Neural cell (in vitro differentiated cells): ENCODE data around the gene HHIPL2. TPM values are rescaled to one million over a fixed set of nuclear protein-coding genes. Genes with fewer than 3 reads are reported as not detected.

Experiments used
- H2AFZ ChIP-seq: fragments of 200-600, 300-800 bp; sonication (generic), shearing (Covaris generic); 2 replicates; pipeline ENCODE4 v1.6.0; 2014; ENCODE audit warnings: low read depth, mild to moderate bottlenecking, antibody characterized with exemption, low read length, moderate library complexity
- H3F3A ChIP-seq: fragments of 200-600 bp; shearing (Covaris generic); 2 replicates; pipeline ENCODE4 v1.6.1; 2016; ENCODE audit warnings: mild to moderate bottlenecking, moderate library complexity, mixed read lengths, antibody characterized with exemption, low read length; ENCODE audit not compliant: insufficient read depth, poor library complexity, severe bottlenecking
- H3K27ac ChIP-seq: fragments of 200-600, 300-800 bp; sonication (generic), shearing (Covaris generic); 2 replicates; pipeline ENCODE4 v1.5.1; 2014; ENCODE audit warnings: mild to moderate bottlenecking, low read length, moderate library complexity
- H3K27me3 ChIP-seq: fragments of 300-800, 200-600 bp; sonication (generic), shearing (Covaris generic); 2 replicates; pipeline ENCODE4 v1.6.0; 2014; ENCODE audit warnings: mild to moderate bottlenecking, low read depth, low read length, moderate library complexity; ENCODE audit not compliant: insufficient read depth
- H3K36me3 ChIP-seq: fragments of 300-800, 200-600 bp; sonication (generic), shearing (Covaris generic); 2 replicates; pipeline ENCODE4 v1.5.1; 2014; ENCODE audit warnings: mild to moderate bottlenecking, antibody characterized with exemption, low read length, moderate library complexity; ENCODE audit not compliant: insufficient read depth
- H3K4me2 ChIP-seq: fragments of 300-800, 200-600 bp; sonication (generic), shearing (Covaris generic); 2 replicates; pipeline ENCODE4 v1.6.0; 2014; ENCODE audit warnings: mild to moderate bottlenecking, low read length
- H3K4me3 ChIP-seq: fragments of 300-800, 200-600 bp; sonication (generic), shearing (Covaris generic); 2 replicates; pipeline ENCODE4 v1.5.1; 2014; ENCODE audit warnings: mild to moderate bottlenecking, low read length, moderate library complexity
- H3K79me2 ChIP-seq: fragments of 200-600 bp; shearing (Covaris generic); replicated peaks from 2 replicates; pipeline ENCODE4 v1.6.0; 2014; ENCODE audit warnings: mild to moderate bottlenecking, low read length, moderate library complexity; ENCODE audit not compliant: insufficient read depth
- H3K9ac ChIP-seq: fragments of 300-800, 200-600 bp; sonication (generic), shearing (Covaris generic); 2 replicates; pipeline ENCODE4 v1.6.1; 2016; ENCODE audit warnings: mild to moderate bottlenecking, low read length, mixed read lengths
- H3K9me2 ChIP-seq: fragments of 200-600 bp; shearing (Covaris generic); 2 replicates; pipeline ENCODE4 v1.6.1; 2016; ENCODE audit warnings: mild to moderate bottlenecking, low read length, mixed read lengths; ENCODE audit not compliant: insufficient read depth
- H3K9me3 ChIP-seq: fragments of 200-600, 300-800 bp; sonication (generic), shearing (Covaris generic); 2 replicates; pipeline ENCODE4 v1.6.1; 2016; ENCODE audit warnings: mild to moderate bottlenecking, mixed run types, low read length, moderate library complexity, mixed read lengths
- H4K20me1 ChIP-seq: fragments of 200-600 bp; shearing (Covaris generic); 2 replicates; pipeline ENCODE4 v1.6.1; 2016; ENCODE audit warnings: mild to moderate bottlenecking, mixed run types; ENCODE audit not compliant: insufficient read depth
- EP300 ChIP-seq: fragments of 450-650 bp; conservative IDR thresholded peaks from 2 replicates; pipeline ENCODE4 v1.6.1; 2014; ENCODE audit warnings: antibody characterized with exemption, mild to moderate bottlenecking, moderate library complexity; ENCODE audit not compliant: poor library complexity, severe bottlenecking
- EZH2 ChIP-seq: fragments of 200-600, 300-800 bp; shearing (Covaris generic), sonication (generic); IDR thresholded peaks from 2 replicates; pipeline ENCODE4 v1.6.1; 2014; ENCODE audit warnings: antibody characterized with exemption, low read length, borderline replicate concordance, mild to moderate bottlenecking; ENCODE audit not compliant: insufficient read depth, poor library complexity, severe bottlenecking
- MXI1 ChIP-seq: fragments of 450-650 bp; conservative IDR thresholded peaks from 2 replicates; pipeline ENCODE4 v1.6.1; 2014; ENCODE audit warnings: antibody characterized with exemption, mild to moderate bottlenecking; ENCODE audit not compliant: poor library complexity, severe bottlenecking
- POLR2AphosphoS5 ChIP-seq: IDR thresholded peaks from 2 replicates; pipeline ENCODE4 v1.6.1; 2012
- RAD21 ChIP-seq: fragments of 450-650 bp; conservative IDR thresholded peaks from 2 replicates; pipeline ENCODE4 v1.6.1; 2014; ENCODE audit warnings: antibody characterized with exemption, mild to moderate bottlenecking, moderate library complexity
- SMC3 ChIP-seq: fragments of 450-650 bp; conservative IDR thresholded peaks from 2 replicates; pipeline ENCODE4 v1.6.1; 2014; ENCODE audit warnings: antibody characterized with exemption, mild to moderate bottlenecking, moderate library complexity; ENCODE audit not compliant: poor library complexity
- TAF1 ChIP-seq: IDR thresholded peaks from 2 replicates; pipeline ENCODE4 v1.6.1; 2012; ENCODE audit warnings: low read depth
- polyA minus RNA-seq: library from RNA; depleted of rRNA, polyadenylated mRNA; stranded (reverse); fragments of >200 nt; gene quantifications from 2 replicates; pipeline ENCODE4 v1.2.3, GENCODE V29; 2014
- polyA plus RNA-seq: library from polyadenylated mRNA; depleted of rRNA; stranded (reverse); fragments of >200 nt; gene quantifications from 2 replicates; pipeline ENCODE4 v1.2.3, GENCODE V29; 2014
- TF ChIP-seq, protein P1 (sequence below): IDR thresholded peaks from 2 replicates; pipeline ENCODE4 v1.6.1; 2012; ENCODE audit warnings: borderline replicate concordance
- TF ChIP-seq, protein P2 (sequence below): fragments of 450-650 bp; IDR thresholded peaks from 2 replicates; pipeline ENCODE4 v1.5.1; 2014; ENCODE audit warnings: antibody characterized with exemption, mild to moderate bottlenecking, moderate library complexity; ENCODE audit not compliant: poor library complexity, severe bottlenecking

HHIPL2 gene
- polyA plus RNA-seq = 0.36 and 1.3 TPM in 2 replicates
- 0.23 and 0.73 TPM in 2 replicates for polyA minus RNA-seq

DNA sequence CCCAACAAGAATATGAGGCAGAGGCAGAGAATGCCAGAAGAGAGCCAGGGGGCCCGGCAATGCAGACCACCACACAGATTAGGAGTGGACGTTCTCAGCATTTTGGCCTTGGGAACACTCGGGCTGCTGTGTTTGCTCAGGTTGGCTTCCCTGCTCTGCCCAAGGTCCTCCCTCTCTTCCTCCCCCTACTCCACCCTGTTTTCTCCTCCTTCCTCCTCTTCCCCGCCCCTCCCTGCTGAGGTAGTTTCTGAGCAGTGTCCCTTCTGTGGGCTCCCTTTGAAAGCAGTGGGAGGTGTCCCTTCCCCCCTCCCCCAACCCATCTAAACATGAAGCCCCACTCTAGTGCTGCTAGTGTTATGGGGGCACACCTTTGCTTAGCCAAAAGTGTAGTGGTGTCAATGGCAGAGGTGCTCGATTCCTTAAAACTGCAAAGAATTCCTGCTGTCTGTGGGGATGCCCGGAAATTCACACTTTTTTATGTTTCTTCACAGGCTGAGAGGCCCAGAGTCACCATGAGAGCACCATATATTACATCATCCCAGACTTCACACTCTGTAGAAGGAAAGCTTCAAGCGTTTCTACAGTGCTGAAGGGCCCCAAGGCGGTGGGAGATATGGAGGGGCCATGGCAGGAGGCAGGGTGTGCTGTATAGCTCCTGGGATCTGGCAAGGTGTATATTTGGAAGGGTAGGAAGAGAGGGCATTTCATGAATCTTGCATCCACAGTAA lies at the start of gene HHIPL2:
HHIPL2 (minus strand) TSS at position 161 of the 728 bp plus-strand sequence; CDS start at position 101, 60 bp downstream.
- Histone ChIP-seq H3K36me3 (no peaks in the 10 kb centered on the region), H3K9me3 (no peaks in the 10 kb centered on the region), H2AFZ (no peak within 1 kb of the TSS), H3K4me2 (no peak within 1 kb of the TSS), H3K79me2 (no peaks in the 10 kb centered on the region), H3K9me2 (no peaks in the 10 kb centered on the region), H4K20me1 (no peaks in the 10 kb centered on the region), H3K27me3 (no peaks in the 10 kb centered on the region), H3K4me3 (no peak within 1 kb of the TSS), H3K27ac (no peak within 1 kb of the TSS), H3F3A (no peaks in the 10 kb centered on the region), H3K9ac (no peak within 1 kb of the TSS)
- TF ChIP-seq SMC3 (no peak), MXI1 (no peak), RAD21 (no peak), POLR2AphosphoS5 (no peak)
- TF ChIP-seq, protein P1, sequence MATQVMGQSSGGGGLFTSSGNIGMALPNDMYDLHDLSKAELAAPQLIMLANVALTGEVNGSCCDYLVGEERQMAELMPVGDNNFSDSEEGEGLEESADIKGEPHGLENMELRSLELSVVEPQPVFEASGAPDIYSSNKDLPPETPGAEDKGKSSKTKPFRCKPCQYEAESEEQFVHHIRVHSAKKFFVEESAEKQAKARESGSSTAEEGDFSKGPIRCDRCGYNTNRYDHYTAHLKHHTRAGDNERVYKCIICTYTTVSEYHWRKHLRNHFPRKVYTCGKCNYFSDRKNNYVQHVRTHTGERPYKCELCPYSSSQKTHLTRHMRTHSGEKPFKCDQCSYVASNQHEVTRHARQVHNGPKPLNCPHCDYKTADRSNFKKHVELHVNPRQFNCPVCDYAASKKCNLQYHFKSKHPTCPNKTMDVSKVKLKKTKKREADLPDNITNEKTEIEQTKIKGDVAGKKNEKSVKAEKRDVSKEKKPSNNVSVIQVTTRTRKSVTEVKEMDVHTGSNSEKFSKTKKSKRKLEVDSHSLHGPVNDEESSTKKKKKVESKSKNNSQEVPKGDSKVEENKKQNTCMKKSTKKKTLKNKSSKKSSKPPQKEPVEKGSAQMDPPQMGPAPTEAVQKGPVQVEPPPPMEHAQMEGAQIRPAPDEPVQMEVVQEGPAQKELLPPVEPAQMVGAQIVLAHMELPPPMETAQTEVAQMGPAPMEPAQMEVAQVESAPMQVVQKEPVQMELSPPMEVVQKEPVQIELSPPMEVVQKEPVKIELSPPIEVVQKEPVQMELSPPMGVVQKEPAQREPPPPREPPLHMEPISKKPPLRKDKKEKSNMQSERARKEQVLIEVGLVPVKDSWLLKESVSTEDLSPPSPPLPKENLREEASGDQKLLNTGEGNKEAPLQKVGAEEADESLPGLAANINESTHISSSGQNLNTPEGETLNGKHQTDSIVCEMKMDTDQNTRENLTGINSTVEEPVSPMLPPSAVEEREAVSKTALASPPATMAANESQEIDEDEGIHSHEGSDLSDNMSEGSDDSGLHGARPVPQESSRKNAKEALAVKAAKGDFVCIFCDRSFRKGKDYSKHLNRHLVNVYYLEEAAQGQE = no peak
- TF ChIP-seq, protein P2, sequence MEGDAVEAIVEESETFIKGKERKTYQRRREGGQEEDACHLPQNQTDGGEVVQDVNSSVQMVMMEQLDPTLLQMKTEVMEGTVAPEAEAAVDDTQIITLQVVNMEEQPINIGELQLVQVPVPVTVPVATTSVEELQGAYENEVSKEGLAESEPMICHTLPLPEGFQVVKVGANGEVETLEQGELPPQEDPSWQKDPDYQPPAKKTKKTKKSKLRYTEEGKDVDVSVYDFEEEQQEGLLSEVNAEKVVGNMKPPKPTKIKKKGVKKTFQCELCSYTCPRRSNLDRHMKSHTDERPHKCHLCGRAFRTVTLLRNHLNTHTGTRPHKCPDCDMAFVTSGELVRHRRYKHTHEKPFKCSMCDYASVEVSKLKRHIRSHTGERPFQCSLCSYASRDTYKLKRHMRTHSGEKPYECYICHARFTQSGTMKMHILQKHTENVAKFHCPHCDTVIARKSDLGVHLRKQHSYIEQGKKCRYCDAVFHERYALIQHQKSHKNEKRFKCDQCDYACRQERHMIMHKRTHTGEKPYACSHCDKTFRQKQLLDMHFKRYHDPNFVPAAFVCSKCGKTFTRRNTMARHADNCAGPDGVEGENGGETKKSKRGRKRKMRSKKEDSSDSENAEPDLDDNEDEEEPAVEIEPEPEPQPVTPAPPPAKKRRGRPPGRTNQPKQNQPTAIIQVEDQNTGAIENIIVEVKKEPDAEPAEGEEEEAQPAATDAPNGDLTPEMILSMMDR = no peak

DNA sequence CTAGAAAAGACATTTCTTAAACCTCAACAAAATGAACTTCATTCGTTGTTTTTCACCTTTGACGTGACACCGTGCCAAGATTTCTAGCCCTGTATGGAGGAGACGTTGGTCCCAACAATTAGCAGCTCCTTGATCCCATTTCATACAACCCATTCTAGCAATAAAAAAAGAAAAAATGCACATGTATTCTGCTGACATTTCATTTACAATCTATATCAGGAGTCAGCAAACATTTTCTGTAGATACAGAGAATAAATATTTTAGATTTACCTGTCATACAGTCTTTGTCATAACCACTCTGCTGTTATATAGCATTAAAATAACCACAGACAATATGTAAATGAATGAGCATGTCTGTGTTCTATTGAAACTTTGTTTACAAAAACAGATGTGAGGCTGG lies 48.8 kb upstream of the HHIPL2 start:
- Histone ChIP-seq H3K9me2 (no peaks in the 10 kb centered on the region), H3K27me3 (no peaks in the 10 kb centered on the region), H2AFZ (no peak overlapping the region), H3K9ac (no peak overlapping the region), H3K4me2 (no peak overlapping the region), H3K27ac (no peak overlapping the region), H3K4me3 (no peak overlapping the region), H3F3A (no peaks in the 10 kb centered on the region), H4K20me1 (no peaks in the 10 kb centered on the region), H3K36me3 (no peaks in the 10 kb centered on the region), H3K79me2 (no peaks in the 10 kb centered on the region), H3K9me3 (no peaks in the 10 kb centered on the region)
- TF ChIP-seq, protein P2 = no peak
- no peak for TF ChIP-seq MXI1
- no peak for TF ChIP-seq RAD21
- no peak for TF ChIP-seq EZH2
- TF ChIP-seq TAF1 = no peak
- no peak for TF ChIP-seq SMC3
- TF ChIP-seq EP300 = no peak
- TF ChIP-seq, protein P1 = no peak
- TF ChIP-seq POLR2AphosphoS5 = no peak
